ENCODE measurements around the gene SERGEF. TPM values are rescaled to one million over a fixed set of nuclear protein-coding genes. Genes with fewer than 3 reads are reported as not detected.

The SERGEF gene
- total and polyA plus RNA-seq, 4 donors: 12.0 to 17.9 (median 13.4) TPM

DNA sequence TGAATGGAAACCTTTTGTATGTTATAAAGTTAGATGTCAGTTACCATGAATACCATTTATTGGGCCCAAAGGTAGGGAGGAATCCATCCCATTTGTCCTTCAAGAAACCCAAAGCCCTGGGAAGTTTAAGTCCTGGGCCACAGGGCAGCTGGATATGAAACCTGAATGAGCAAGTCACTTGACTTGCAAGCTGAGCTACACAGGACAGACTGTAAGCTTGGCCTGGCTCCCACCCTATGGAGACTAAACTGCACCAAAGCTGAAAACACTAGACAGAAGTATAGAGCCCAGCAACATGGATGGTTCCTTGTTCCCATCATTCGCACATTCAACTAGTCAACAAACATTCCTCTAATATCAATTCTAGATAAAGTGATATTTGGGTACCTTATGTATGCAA lies 207.0 kb downstream of the SERGEF start:
- Histone ChIP-seq H3K9ac (ENCODE audit: low read depth in 1 of 2, low read length in 2 of 2) (no peak overlapping the region), H3K4me3 (ENCODE audit: low read depth in 1 of 3, low read length in 3 of 3) (no peak overlapping the region), H3K27ac (ENCODE audit: low read depth in 1 of 2, low read length in 2 of 2) (no peak overlapping the region), H3K4me1 (ENCODE audit: control insufficient read depth in 4 of 4, insufficient read depth in 4 of 4, low read length in 3 of 4) (no peaks in the 10 kb centered on the region), H3K27me3 (ENCODE audit: control insufficient read depth in 4 of 4, insufficient read depth in 4 of 4, low read length in 3 of 4) (no peaks in the 10 kb centered on the region), H3K36me3 (ENCODE audit: control insufficient read depth in 4 of 4, insufficient read depth in 3 of 4, low read depth in 1 of 4, low read length in 3 of 4) (no peaks in the 10 kb centered on the region), H3K9me3 (ENCODE audit: control insufficient read depth in 4 of 4, low read length in 3 of 4) (no peaks in the 10 kb centered on the region)
- 97% methylated on average over 1 of the region's 1 CpG for WGBS
- no peak for TF ChIP-seq NR2F2 (IDR thresholded peaks at IDR 0.05)
- no peak for TF ChIP-seq RAD21 (IDR thresholded peaks at IDR 0.05)
- TF ChIP-seq, protein P1, sequence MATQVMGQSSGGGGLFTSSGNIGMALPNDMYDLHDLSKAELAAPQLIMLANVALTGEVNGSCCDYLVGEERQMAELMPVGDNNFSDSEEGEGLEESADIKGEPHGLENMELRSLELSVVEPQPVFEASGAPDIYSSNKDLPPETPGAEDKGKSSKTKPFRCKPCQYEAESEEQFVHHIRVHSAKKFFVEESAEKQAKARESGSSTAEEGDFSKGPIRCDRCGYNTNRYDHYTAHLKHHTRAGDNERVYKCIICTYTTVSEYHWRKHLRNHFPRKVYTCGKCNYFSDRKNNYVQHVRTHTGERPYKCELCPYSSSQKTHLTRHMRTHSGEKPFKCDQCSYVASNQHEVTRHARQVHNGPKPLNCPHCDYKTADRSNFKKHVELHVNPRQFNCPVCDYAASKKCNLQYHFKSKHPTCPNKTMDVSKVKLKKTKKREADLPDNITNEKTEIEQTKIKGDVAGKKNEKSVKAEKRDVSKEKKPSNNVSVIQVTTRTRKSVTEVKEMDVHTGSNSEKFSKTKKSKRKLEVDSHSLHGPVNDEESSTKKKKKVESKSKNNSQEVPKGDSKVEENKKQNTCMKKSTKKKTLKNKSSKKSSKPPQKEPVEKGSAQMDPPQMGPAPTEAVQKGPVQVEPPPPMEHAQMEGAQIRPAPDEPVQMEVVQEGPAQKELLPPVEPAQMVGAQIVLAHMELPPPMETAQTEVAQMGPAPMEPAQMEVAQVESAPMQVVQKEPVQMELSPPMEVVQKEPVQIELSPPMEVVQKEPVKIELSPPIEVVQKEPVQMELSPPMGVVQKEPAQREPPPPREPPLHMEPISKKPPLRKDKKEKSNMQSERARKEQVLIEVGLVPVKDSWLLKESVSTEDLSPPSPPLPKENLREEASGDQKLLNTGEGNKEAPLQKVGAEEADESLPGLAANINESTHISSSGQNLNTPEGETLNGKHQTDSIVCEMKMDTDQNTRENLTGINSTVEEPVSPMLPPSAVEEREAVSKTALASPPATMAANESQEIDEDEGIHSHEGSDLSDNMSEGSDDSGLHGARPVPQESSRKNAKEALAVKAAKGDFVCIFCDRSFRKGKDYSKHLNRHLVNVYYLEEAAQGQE (IDR thresholded peaks at IDR 0.05): no peak
- DNase-seq (ENCODE audit: low spot score): no peak

DNA sequence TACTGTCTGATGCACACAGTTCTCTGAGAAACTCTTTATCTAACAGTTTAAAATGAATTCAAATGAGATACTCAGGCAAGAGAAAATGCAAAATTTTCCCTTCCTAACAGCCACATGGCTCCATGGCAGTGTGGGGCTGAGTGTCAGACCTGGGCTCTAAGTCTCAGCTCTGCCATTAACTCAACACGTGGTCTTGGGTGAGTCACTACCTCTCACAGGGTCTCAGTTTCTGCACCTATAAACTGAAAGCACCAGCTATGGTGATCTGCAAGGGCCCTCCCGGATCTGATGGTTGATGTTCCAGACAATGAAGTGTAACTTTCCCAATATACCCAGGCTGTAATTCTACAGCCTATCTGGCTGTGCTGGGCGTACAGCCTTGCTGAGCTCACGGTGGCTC lies 207.8 kb downstream of the SERGEF start:
- H3K27ac ChIP-seq (ENCODE audit: low read depth in 1 of 2, low read length in 2 of 2): no peak overlapping the region
- H3K36me3 ChIP-seq (ENCODE audit: control insufficient read depth in 4 of 4, insufficient read depth in 3 of 4, low read depth in 1 of 4, low read length in 3 of 4): no peaks in the 10 kb centered on the region
- TF ChIP-seq GABPA (IDR thresholded peaks at IDR 0.05 in 1 of 2, conservative IDR thresholded peaks at IDR 0.05 in 1 of 2) (no peak), EGR1 (IDR thresholded peaks at IDR 0.05; ENCODE audit: low read depth in 2 of 2) (no peak), SP1 (IDR thresholded peaks at IDR 0.05) (no peak), FOXA1 (IDR thresholded peaks at IDR 0.05) (no peak), TAF1 (conservative IDR thresholded peaks at IDR 0.05) (no peak), JUND (IDR thresholded peaks at IDR 0.05) (no peak), NR2F2 (IDR thresholded peaks at IDR 0.05) (no peak)
- TF ChIP-seq, protein P2, sequence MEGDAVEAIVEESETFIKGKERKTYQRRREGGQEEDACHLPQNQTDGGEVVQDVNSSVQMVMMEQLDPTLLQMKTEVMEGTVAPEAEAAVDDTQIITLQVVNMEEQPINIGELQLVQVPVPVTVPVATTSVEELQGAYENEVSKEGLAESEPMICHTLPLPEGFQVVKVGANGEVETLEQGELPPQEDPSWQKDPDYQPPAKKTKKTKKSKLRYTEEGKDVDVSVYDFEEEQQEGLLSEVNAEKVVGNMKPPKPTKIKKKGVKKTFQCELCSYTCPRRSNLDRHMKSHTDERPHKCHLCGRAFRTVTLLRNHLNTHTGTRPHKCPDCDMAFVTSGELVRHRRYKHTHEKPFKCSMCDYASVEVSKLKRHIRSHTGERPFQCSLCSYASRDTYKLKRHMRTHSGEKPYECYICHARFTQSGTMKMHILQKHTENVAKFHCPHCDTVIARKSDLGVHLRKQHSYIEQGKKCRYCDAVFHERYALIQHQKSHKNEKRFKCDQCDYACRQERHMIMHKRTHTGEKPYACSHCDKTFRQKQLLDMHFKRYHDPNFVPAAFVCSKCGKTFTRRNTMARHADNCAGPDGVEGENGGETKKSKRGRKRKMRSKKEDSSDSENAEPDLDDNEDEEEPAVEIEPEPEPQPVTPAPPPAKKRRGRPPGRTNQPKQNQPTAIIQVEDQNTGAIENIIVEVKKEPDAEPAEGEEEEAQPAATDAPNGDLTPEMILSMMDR (IDR thresholded peaks at IDR 0.05; ENCODE audit: low read depth, low read length, missing input control): no peak
- H3K4me3 ChIP-seq (ENCODE audit: low read depth in 1 of 3, low read length in 3 of 3): no peak overlapping the region
- no peaks in the 10 kb centered on the region for H3K4me1 ChIP-seq (ENCODE audit: control insufficient read depth in 4 of 4, insufficient read depth in 4 of 4, low read length in 3 of 4)
- DNase-seq (ENCODE audit: low spot score): no peak
- no peaks in the 10 kb centered on the region for H3K9me3 ChIP-seq (ENCODE audit: control insufficient read depth in 4 of 4, low read length in 3 of 4)
- WGBS: 94% methylated on average over 4 of the region's 4 CpGs
- no peaks in the 10 kb centered on the region for H3K27me3 ChIP-seq (ENCODE audit: control insufficient read depth in 4 of 4, insufficient read depth in 4 of 4, low read length in 3 of 4)
- no peak overlapping the region for H3K9ac ChIP-seq (ENCODE audit: low read depth in 1 of 2, low read length in 2 of 2)

DNA sequence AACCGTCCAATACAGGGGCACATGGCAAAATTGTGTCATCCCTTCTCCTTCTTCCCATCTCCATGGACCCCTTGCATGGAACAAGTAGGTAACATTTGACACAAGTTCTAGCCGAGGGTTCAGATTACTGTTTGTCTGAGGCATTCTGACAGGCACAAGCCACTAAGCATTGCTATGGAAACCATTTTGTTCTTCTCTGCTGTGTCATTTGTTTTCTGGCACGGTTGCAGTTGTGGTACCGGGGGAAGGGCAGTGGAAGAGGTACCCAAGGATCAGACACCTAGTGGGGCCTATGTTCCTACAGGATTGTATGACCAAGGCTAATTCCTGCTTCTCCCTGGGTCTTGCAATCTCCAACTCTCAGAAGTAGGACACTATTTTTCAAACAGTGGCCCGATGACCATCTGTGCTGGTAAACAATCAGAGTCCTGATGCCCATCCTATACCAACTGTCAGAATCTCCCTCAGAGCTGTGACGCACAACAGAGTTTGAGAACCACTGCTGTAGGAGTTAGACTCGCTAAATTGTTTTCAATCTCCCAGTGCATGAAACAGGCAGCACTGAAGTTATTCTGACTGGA lies 209.0 kb downstream of the SERGEF start:
- Histone ChIP-seq H3K27ac (ENCODE audit: low read depth in 1 of 2, low read length in 2 of 2) (no peak overlapping the region), H3K36me3 (ENCODE audit: control insufficient read depth in 4 of 4, insufficient read depth in 3 of 4, low read depth in 1 of 4, low read length in 3 of 4) (no peaks in the 10 kb centered on the region), H3K9ac (ENCODE audit: low read depth in 1 of 2, low read length in 2 of 2) (no peak overlapping the region), H3K4me3 (ENCODE audit: low read depth in 1 of 3, low read length in 3 of 3) (no peak overlapping the region), H3K4me1 (ENCODE audit: control insufficient read depth in 4 of 4, insufficient read depth in 4 of 4, low read length in 3 of 4) (no peaks in the 10 kb centered on the region), H3K27me3 (ENCODE audit: control insufficient read depth in 4 of 4, insufficient read depth in 4 of 4, low read length in 3 of 4) (no peaks in the 10 kb centered on the region), H3K9me3 (ENCODE audit: control insufficient read depth in 4 of 4, low read length in 3 of 4) (no peaks in the 10 kb centered on the region)
- no peak for DNase-seq (ENCODE audit: low spot score)
- 93% methylated on average over 7 of the region's 7 CpGs for WGBS
- TF ChIP-seq RXRA (IDR thresholded peaks at IDR 0.05) (no peak), RAD21 (IDR thresholded peaks at IDR 0.05) (no peak), NR2F2 (IDR thresholded peaks at IDR 0.05) (no peak), FOXA2 (IDR thresholded peaks at IDR 0.05) (no peak), SP1 (IDR thresholded peaks at IDR 0.05) (no peak), TAF1 (conservative IDR thresholded peaks at IDR 0.05) (no peak), JUND (IDR thresholded peaks at IDR 0.05) (no peak), GABPA (IDR thresholded peaks at IDR 0.05 in 1 of 2, conservative IDR thresholded peaks at IDR 0.05 in 1 of 2) (no peak), HNF4G (IDR thresholded peaks at IDR 0.05) (no peak), YY1 (IDR thresholded peaks at IDR 0.05) (no peak)
- TF ChIP-seq, protein P3, sequence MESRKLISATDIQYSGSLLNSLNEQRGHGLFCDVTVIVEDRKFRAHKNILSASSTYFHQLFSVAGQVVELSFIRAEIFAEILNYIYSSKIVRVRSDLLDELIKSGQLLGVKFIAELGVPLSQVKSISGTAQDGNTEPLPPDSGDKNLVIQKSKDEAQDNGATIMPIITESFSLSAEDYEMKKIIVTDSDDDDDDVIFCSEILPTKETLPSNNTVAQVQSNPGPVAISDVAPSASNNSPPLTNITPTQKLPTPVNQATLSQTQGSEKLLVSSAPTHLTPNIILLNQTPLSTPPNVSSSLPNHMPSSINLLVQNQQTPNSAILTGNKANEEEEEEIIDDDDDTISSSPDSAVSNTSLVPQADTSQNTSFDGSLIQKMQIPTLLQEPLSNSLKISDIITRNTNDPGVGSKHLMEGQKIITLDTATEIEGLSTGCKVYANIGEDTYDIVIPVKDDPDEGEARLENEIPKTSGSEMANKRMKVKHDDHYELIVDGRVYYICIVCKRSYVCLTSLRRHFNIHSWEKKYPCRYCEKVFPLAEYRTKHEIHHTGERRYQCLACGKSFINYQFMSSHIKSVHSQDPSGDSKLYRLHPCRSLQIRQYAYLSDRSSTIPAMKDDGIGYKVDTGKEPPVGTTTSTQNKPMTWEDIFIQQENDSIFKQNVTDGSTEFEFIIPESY (IDR thresholded peaks at IDR 0.05): no peak
- TF ChIP-seq, protein P4, sequence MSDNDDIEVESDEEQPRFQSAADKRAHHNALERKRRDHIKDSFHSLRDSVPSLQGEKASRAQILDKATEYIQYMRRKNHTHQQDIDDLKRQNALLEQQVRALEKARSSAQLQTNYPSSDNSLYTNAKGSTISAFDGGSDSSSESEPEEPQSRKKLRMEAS (IDR thresholded peaks at IDR 0.05): no peak
- TF ChIP-seq, protein P1 (IDR thresholded peaks at IDR 0.05): no peak
